ENCODE data around the gene EPX. TPM values are rescaled to one million over a fixed set of nuclear protein-coding genes. Genes with fewer than 3 reads are reported as not detected.

Gene EPX
- total and polyA plus RNA-seq, 2 donors from 2014 or later, result 0.19 TPM; not detected in 1

DNA sequence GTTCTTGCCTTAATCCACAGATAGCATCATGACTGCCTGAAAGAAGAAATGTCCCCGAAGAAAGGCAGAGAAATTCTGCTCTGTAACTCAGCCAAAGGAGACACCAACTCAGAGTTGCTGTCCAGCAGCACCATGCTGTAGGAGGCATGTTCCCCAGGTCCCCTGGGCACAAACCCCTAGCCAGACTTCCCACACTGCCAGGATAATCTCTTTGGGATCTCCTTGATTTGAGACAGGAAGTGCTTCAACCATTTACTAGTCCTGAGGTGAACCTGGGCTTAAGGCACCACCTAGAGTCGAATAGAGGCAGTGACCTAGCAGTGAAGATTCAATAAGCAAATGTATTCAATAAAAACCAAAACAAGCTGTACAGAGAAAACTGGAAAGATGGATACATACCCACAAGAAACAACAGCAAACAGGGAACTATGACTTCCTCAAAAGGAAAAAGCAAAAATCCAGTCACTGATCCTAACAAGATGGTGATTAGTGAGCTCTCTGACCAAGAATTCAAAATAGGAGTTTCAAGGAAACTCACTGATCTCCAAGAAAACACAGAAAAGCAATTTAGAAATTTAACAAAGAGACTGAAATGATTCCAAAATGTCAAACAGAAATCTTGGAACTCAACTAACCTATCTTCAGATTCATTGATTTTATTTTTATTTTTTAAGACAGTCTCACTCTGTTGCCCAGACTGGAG, 20.0 kb upstream of the EPX start:
- Histone ChIP-seq H3K9ac (ENCODE audit: low read length in 3 of 3) (no peak overlapping the region), H3K4me3 (ENCODE audit: low read length in 3 of 3) (no peak overlapping the region), H3K27ac (ENCODE audit: low read depth in 2 of 2, low read length in 2 of 2) (no peak overlapping the region), H3K27me3 (ENCODE audit: control insufficient read depth, insufficient read depth, low read length) (no peaks in the 10 kb centered on the region), H3K36me3 (ENCODE audit: control insufficient read depth in 2 of 3, insufficient read depth in 3 of 3, low read length in 3 of 3) (no peaks in the 10 kb centered on the region), H3K9me3 (ENCODE audit: control insufficient read depth in 2 of 3, insufficient read depth in 1 of 3, low read length in 3 of 3) (no peaks in the 10 kb centered on the region), H3K4me1 (ENCODE audit: control insufficient read depth in 2 of 3, insufficient read depth in 2 of 3, low read depth in 1 of 3, low read length in 3 of 3) (no peaks in the 10 kb centered on the region)
- TF ChIP-seq, protein P1, sequence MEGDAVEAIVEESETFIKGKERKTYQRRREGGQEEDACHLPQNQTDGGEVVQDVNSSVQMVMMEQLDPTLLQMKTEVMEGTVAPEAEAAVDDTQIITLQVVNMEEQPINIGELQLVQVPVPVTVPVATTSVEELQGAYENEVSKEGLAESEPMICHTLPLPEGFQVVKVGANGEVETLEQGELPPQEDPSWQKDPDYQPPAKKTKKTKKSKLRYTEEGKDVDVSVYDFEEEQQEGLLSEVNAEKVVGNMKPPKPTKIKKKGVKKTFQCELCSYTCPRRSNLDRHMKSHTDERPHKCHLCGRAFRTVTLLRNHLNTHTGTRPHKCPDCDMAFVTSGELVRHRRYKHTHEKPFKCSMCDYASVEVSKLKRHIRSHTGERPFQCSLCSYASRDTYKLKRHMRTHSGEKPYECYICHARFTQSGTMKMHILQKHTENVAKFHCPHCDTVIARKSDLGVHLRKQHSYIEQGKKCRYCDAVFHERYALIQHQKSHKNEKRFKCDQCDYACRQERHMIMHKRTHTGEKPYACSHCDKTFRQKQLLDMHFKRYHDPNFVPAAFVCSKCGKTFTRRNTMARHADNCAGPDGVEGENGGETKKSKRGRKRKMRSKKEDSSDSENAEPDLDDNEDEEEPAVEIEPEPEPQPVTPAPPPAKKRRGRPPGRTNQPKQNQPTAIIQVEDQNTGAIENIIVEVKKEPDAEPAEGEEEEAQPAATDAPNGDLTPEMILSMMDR (IDR thresholded peaks at IDR 0.05; ENCODE audit: borderline replicate concordance, extremely low read depth, insufficient read depth), result no peak
- intact Hi-C loops (cut with DNase I), result no loop called here
- DNase-seq (peak in 1 of 5 donors; percentile 7), FAIRE-seq (no peak)

DNA sequence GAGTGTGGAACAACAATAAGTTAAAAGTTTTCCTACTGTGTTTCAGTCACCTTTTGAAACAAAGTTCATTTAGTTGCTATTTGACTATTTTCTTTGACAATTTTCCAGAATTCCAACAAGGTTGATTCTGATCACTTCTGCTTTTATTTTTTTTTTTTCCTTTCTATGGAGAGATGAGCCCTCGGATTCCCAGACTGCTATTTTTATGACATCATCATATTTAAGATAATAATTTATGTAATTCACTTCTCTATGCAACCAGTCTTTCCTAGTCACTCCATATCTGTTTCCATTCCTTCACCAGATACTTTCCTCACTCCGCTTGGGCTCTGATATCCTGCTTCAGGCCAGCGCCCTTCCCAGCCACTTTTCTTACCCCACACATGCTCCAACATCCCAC, 17.7 kb upstream of the EPX start:
- TF ChIP-seq, protein P1 (IDR thresholded peaks at IDR 0.05; ENCODE audit: borderline replicate concordance, extremely low read depth, insufficient read depth), result no peak

DNA sequence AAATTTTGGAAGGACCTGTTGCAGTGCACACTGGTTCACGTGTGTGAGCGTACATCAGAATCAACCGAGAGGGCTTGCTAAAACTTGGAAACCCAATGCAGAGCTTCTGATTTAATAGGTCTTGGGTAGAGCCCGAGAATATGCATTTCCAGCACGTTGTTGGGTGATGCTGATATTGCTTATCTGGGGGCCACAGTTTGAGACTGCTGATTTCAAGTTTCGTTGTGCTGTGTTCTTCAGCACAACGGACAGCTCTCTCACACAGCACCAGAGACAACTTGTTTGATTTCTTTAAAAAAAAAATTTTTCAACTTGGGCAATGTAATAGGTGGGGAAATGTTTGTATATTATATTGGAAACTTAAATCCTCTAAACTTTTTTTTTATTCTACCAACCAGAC, 16.3 kb upstream of the EPX start:
- Histone ChIP-seq H3K36me3 (ENCODE audit: control insufficient read depth in 2 of 3, insufficient read depth in 3 of 3, low read length in 3 of 3) (no peaks in the 10 kb centered on the region), H3K27ac (ENCODE audit: low read depth in 2 of 2, low read length in 2 of 2) (no peak overlapping the region), H3K9ac (ENCODE audit: low read length in 3 of 3) (no peak overlapping the region), H3K4me3 (ENCODE audit: low read length in 3 of 3) (no peak overlapping the region), H3K27me3 (ENCODE audit: control insufficient read depth, insufficient read depth, low read length) (no peaks in the 10 kb centered on the region), H3K9me3 (ENCODE audit: control insufficient read depth in 2 of 3, insufficient read depth in 1 of 3, low read length in 3 of 3) (no peaks in the 10 kb centered on the region), H3K4me1 (ENCODE audit: control insufficient read depth in 2 of 3, insufficient read depth in 2 of 3, low read depth in 1 of 3, low read length in 3 of 3) (no peaks in the 10 kb centered on the region)
- DNase-seq (peak in 2 of 5 donors; percentile 10 to 34), FAIRE-seq (no peak)
- intact Hi-C loops (cut with DNase I), result no loop called here
- TF ChIP-seq, protein P1 (IDR thresholded peaks at IDR 0.05; ENCODE audit: borderline replicate concordance, extremely low read depth, insufficient read depth), result no peak

More for the DNA sequence above, 17.7 kb upstream of the EPX start:
- H3K4me3 ChIP-seq (ENCODE audit: low read length in 3 of 3), result no peak overlapping the region
- no peak overlapping the region for H3K27ac ChIP-seq (ENCODE audit: low read depth in 2 of 2, low read length in 2 of 2)
- intact Hi-C loops (cut with DNase I), result no loop called here
- no peaks in the 10 kb centered on the region for H3K36me3 ChIP-seq (ENCODE audit: control insufficient read depth in 2 of 3, insufficient read depth in 3 of 3, low read length in 3 of 3)
- DNase-seq (no peak), FAIRE-seq (no peak)
- no peak overlapping the region for H3K9ac ChIP-seq (ENCODE audit: low read length in 3 of 3)
- no peaks in the 10 kb centered on the region for H3K4me1 ChIP-seq (ENCODE audit: control insufficient read depth in 2 of 3, insufficient read depth in 2 of 3, low read depth in 1 of 3, low read length in 3 of 3)
- H3K27me3 ChIP-seq (ENCODE audit: control insufficient read depth, insufficient read depth, low read length), result no peaks in the 10 kb centered on the region
- H3K9me3 ChIP-seq (ENCODE audit: control insufficient read depth in 2 of 3, insufficient read depth in 1 of 3, low read length in 3 of 3), result no peaks in the 10 kb centered on the region

All from kidney (tissue), 14 donors.